Upper lobe of left lung (tissue), 6 donors: ENCODE data around the gene ADCY5. TPM values are rescaled to one million over a fixed set of nuclear protein-coding genes. Genes with fewer than 3 reads are reported as not detected.
A peak's percentile ranks its signal among the peaks of the same experiment; 100 is the strongest.

ENCODE experiments used
- ATAC-seq, 2 donors: fragments of 200-7000 bp; cut with Tn5 transposase; one replicate each; pipeline ENCODE4 v1.9.1; 2022; ENCODE audit warnings: mild to moderate bottlenecking in 2 of 2, moderate library complexity in 2 of 2; ENCODE audit not compliant: low FRiP score in 2 of 2
- DNase-seq, 2 donors: peaks; one replicate each; pipeline ENCODE4 v3.0.0-alpha.2; 2019 to 2020
- H3K27ac ChIP-seq, 4 donors: fragments of 200-600 bp; sonication (generic); one replicate each; pipeline ENCODE4 v1.5.1; 2016 to 2019
- H3K27me3 ChIP-seq, 4 donors: fragments of 200-600 bp; sonication (generic); one replicate each; pipeline ENCODE4 v1.5.1; 2017 to 2019
- H3K36me3 ChIP-seq, 4 donors: fragments of 200-600 bp; sonication (generic); one replicate each; pipeline ENCODE4 v1.5.1; 2016 to 2019
- H3K4me1 ChIP-seq, 4 donors: fragments of 200-600 bp; sonication (generic); one replicate each; pipeline ENCODE4 v1.5.1; 2018 to 2019
- H3K4me3 ChIP-seq, 4 donors: fragments of 200-600 bp; sonication (generic); one replicate each; pipeline ENCODE4 v1.5.1; 2017 to 2019; ENCODE audit warnings: mild to moderate bottlenecking in 2 of 4, moderate library complexity in 1 of 4
- H3K9me3 ChIP-seq, 4 donors: fragments of 200-600 bp; sonication (generic); one replicate each; pipeline ENCODE4 v1.5.1; 2018 to 2019
- EP300 ChIP-seq, 4 donors: sonication (generic); formaldehyde crosslinking; IDR thresholded peaks; one replicate each; pipeline ENCODE4 v1.5.1; 2017; ENCODE audit warnings: antibody characterized with exemption in 4 of 4, control low read depth in 2 of 4
- POLR2A ChIP-seq, 4 donors: fragments of 450-650 bp; IDR thresholded peaks; one replicate each; pipeline ENCODE4 v1.5.1; 2016 to 2017; ENCODE audit warnings: antibody characterized with exemption in 4 of 4, mild to moderate bottlenecking in 2 of 4
- POLR2AphosphoS5 ChIP-seq, 2 donors: sonication (generic); formaldehyde crosslinking; IDR thresholded peaks; one replicate each; pipeline ENCODE4 v1.5.1; 2017; ENCODE audit warnings: antibody characterized with exemption in 2 of 2
- WGBS, 2 donors: methylation state at CpG; one replicate each; pipeline ENCODE4 v1.1.5; 2017 to 2018; 5-methylcytosine and 5-hydroxymethylcytosine counted together
- total RNA-seq, 6 donors: library from RNA; depleted of rRNA in 4 of 6; stranded (reverse); fragments of >200 nt in 4 of 6; gene quantifications; one replicate each; pipeline versions ENCODE4 v1.1.0 to v1.2.1, GENCODE V29; 2016 to 2021
- TF ChIP-seq, protein P1 (sequence below), 6 experiments: fragments of 450-650 bp in 4 of 6; fragments of 200-600 bp in 2 of 6; sonication (generic) in 2 of 6; IDR thresholded peaks; one replicate each; pipeline ENCODE4 v1.5.1; 2016 to 2019; ENCODE audit warnings: antibody characterized with exemption in 6 of 6
- donor health status: DM: no; HTN: no; CAD: no; lungs with moderate emphysema.
- donor health status: DM: no; HTN: yes; CAD: no; lungs with severe emphysema.

Gene ADCY5
- total RNA-seq, 6 donors from 2014 or later: 2.1 to 23.0 (median 3.2) TPM

DNA sequence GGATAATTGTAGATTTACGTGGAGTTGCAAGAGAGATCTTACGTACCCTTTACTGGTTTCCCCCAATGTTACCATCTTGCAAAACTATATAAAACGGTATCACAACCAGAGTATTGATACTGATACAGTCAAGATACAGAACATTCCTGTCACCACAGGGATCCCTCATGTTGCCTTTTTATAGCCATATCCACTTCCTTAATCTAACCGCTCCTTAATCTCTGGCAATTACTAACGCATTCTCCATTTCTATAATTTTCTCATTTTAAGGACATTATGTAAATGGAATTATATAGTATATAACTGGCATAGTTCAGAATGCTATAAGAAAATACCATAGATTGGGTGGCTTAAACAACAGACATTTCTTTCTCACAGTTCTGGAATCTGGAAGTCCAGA, 186.0 kb downstream of the ADCY5 start:
- Histone ChIP-seq H3K4me3 (no peak overlapping the region), H3K9me3 (no peaks in the 10 kb centered on the region), H3K36me3 (peaks cover 0 to 12% (median 0%) of the 10 kb centered on the region in 4 donors), H3K27ac (no peak overlapping the region), H3K4me1 (no peaks in the 10 kb centered on the region), H3K27me3 (no peaks in the 10 kb centered on the region)
- 94% methylated on average over 5 of the region's 5 CpGs for WGBS, 2 donors
- no peak for DNase-seq
- TF ChIP-seq, protein P1, sequence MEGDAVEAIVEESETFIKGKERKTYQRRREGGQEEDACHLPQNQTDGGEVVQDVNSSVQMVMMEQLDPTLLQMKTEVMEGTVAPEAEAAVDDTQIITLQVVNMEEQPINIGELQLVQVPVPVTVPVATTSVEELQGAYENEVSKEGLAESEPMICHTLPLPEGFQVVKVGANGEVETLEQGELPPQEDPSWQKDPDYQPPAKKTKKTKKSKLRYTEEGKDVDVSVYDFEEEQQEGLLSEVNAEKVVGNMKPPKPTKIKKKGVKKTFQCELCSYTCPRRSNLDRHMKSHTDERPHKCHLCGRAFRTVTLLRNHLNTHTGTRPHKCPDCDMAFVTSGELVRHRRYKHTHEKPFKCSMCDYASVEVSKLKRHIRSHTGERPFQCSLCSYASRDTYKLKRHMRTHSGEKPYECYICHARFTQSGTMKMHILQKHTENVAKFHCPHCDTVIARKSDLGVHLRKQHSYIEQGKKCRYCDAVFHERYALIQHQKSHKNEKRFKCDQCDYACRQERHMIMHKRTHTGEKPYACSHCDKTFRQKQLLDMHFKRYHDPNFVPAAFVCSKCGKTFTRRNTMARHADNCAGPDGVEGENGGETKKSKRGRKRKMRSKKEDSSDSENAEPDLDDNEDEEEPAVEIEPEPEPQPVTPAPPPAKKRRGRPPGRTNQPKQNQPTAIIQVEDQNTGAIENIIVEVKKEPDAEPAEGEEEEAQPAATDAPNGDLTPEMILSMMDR (IDR thresholded peaks at IDR 0.05): no peak
- TF ChIP-seq POLR2AphosphoS5 (IDR thresholded peaks at IDR 0.05): no peak
- no peak for TF ChIP-seq EP300 (IDR thresholded peaks at IDR 0.05)
- TF ChIP-seq POLR2A (IDR thresholded peaks at IDR 0.05): no peak
- no peak for ATAC-seq

DNA sequence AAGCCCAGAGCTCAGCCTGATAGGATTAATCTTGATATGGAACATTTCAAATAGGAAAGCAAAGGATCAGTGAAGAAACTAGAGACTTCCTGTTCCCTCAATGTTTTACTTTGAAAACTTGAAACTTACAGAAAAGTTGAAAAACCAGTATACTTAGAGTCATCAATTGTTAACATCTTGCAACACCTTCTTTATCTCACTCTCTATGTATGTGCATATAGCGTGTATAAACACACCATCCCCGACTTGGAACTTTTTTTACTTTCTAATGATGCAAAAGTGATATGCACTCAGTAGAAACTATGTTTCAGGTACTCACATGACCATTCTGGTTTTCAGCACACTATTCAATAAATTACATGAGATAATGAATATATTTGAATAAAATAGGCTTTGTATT, 186.7 kb downstream of the ADCY5 start:
- Histone ChIP-seq H3K27me3 (no peaks in the 10 kb centered on the region), H3K4me3 (no peak overlapping the region), H3K36me3 (peaks cover 0 to 13% (median 0%) of the 10 kb centered on the region in 4 donors), H3K9me3 (no peaks in the 10 kb centered on the region), H3K27ac (no peak overlapping the region), H3K4me1 (no peaks in the 10 kb centered on the region)
- TF ChIP-seq POLR2A (IDR thresholded peaks at IDR 0.05) (no peak), EP300 (IDR thresholded peaks at IDR 0.05) (no peak), POLR2AphosphoS5 (IDR thresholded peaks at IDR 0.05) (no peak)
- TF ChIP-seq, protein P1 (IDR thresholded peaks at IDR 0.05): no peak
- 68 to 76% methylated on average over 2 of the region's 2 CpGs for WGBS, 2 donors
- no peak for DNase-seq
- ATAC-seq: no peak

DNA sequence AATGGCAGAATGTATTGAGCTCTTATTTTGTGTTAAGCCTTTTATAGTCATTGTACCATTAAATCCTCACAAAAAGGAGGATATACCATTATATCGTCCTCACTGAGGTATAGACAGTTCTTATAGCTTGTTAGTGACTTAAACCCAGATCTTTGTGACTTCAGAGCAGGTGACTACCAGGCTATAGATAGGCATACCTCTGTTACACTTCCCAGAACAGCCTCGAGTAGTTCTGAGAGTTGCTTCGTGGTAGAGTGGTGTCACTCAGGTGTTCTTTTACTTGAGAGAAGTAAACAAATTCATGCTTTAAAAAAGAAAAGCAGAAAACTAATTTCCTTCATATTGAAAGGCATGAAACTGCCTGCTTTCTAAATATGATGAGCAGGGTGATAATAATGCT, 187.2 kb downstream of the ADCY5 start:
- Histone ChIP-seq H3K4me3 (no peak overlapping the region), H3K4me1 (no peaks in the 10 kb centered on the region), H3K9me3 (no peaks in the 10 kb centered on the region), H3K27me3 (no peaks in the 10 kb centered on the region), H3K27ac (no peak overlapping the region), H3K36me3 (peaks cover 0 to 18% (median 0%) of the 10 kb centered on the region in 4 donors)
- no peak for DNase-seq
- WGBS, 2 donors: 50 to 69% methylated on average over 3 of the region's 3 CpGs
- ATAC-seq: no peak
- TF ChIP-seq EP300 (IDR thresholded peaks at IDR 0.05) (no peak), POLR2AphosphoS5 (IDR thresholded peaks at IDR 0.05) (no peak), POLR2A (IDR thresholded peaks at IDR 0.05) (no peak)
- TF ChIP-seq, protein P1 (IDR thresholded peaks at IDR 0.05): no peak

DNA sequence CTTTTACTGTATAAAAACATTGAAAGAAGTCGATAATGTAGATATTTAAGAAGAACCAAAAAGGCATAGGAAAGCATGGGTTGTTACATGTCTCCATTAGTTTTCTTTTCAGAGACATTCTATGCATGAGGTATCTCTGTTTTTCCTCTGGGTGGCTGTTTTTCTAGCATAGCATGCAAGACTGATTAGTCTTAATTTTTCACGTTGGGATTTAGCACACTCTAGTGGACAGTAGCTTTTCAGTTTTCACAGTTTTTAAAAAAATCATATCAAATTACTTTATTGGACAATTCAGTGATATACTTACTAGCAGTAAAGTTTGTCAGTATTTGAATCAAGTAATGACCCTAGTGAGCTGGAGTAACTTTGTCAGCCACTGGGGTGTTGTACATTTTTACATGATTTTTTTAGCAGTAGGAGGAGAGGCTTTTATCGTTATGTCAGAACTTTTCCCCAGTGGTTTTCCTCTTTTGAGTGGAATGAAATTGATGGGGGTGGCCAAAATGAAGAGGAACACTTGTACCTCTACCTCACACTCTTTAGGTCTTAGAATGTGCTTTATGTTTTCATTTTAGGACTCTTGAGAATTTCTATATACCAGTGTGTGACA, 190.0 kb downstream of the ADCY5 start:
- TF ChIP-seq POLR2A (IDR thresholded peaks at IDR 0.05): no peak
- TF ChIP-seq, protein P1 (IDR thresholded peaks at IDR 0.05): peak in 4 of 6 experiments; percentile 49 to 62 (median 56)
- no peak for TF ChIP-seq POLR2AphosphoS5 (IDR thresholded peaks at IDR 0.05)
- H3K4me3 ChIP-seq: no peak overlapping the region
- H3K27ac ChIP-seq: no peak overlapping the region
- H3K9me3 ChIP-seq: no peaks in the 10 kb centered on the region
- no peaks in the 10 kb centered on the region for H3K27me3 ChIP-seq
- no peak for DNase-seq
- peaks cover 0 to 11% (median 0%) of the 10 kb centered on the region in 4 donors for H3K36me3 ChIP-seq
- H3K4me1 ChIP-seq: no peaks in the 10 kb centered on the region
- ATAC-seq: peak in 1 of 2 donors; percentile 52
- WGBS, 2 donors: 54 to 63% methylated on average over 3 of the region's 3 CpGs

DNA sequence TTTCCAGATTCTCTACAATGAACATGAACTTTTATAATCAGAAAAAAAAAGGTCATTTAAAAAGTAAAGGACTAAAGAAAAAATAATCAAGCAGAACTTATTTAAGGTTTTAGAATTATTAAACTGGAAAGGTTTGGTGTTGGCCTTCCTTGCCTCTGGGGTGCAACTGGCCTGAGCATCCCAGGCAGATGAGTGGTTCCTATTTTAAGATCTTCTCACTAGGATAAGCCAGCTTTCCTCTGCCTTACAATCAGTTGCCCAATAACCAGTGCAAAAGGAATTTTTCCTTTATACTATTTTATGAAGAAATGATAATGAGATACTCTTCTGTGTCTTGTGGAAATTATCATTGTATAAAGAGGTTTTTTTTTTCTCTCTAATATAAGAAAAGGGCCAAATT, 190.5 kb downstream of the ADCY5 start:
- no peaks in the 10 kb centered on the region for H3K9me3 ChIP-seq
- H3K4me1 ChIP-seq: no peaks in the 10 kb centered on the region
- DNase-seq (no peak), ATAC-seq (no peak)
- H3K27me3 ChIP-seq: no peaks in the 10 kb centered on the region
- TF ChIP-seq EP300 (IDR thresholded peaks at IDR 0.05) (no peak), POLR2AphosphoS5 (IDR thresholded peaks at IDR 0.05) (no peak), POLR2A (IDR thresholded peaks at IDR 0.05) (no peak)
- TF ChIP-seq, protein P1 (IDR thresholded peaks at IDR 0.05): no peak
- H3K27ac ChIP-seq: no peak overlapping the region
- H3K4me3 ChIP-seq: no peak overlapping the region
- H3K36me3 ChIP-seq: peaks cover 0 to 11% (median 0%) of the 10 kb centered on the region in 4 donors
